Suprapubic skin (tissue), 4 donors: Measurements from ENCODE around the gene NPC2. TPM values are rescaled to one million over a fixed set of nuclear protein-coding genes. Genes with fewer than 3 reads are reported as not detected.

ENCODE experiments used
- DNase-seq, 2 donors: peaks; one replicate each; pipeline ENCODE4 v3.0.0-alpha.2; 2019; ENCODE audit warnings: low spot score in 2 of 2
- H3K27ac ChIP-seq: fragments of 200-600 bp; sonication (generic); one replicate; pipeline ENCODE4 v1.5.1; 2019
- H3K27me3 ChIP-seq: fragments of 200-600 bp; sonication (generic); one replicate; pipeline ENCODE4 v1.5.1; 2019
- H3K36me3 ChIP-seq: fragments of 200-600 bp; sonication (generic); one replicate; pipeline ENCODE4 v1.5.1; 2019
- H3K4me1 ChIP-seq: fragments of 200-600 bp; sonication (generic); one replicate; pipeline ENCODE4 v1.5.1; 2019
- H3K4me3 ChIP-seq: fragments of 200-600 bp; sonication (generic); one replicate; pipeline ENCODE4 v1.5.1; 2019; ENCODE audit warnings: mild to moderate bottlenecking
- H3K9me3 ChIP-seq: fragments of 200-600 bp; sonication (generic); one replicate; pipeline ENCODE4 v1.5.1; 2019
- EP300 ChIP-seq: sonication (generic); formaldehyde crosslinking; IDR thresholded peaks from one replicate; pipeline ENCODE4 v1.6.1; 2017; ENCODE audit warnings: antibody characterized with exemption
- POLR2A ChIP-seq, 2 donors: fragments of 450-650 bp; IDR thresholded peaks; one replicate each; pipeline ENCODE4 v1.6.1; 2017; ENCODE audit warnings: antibody characterized with exemption in 2 of 2, mild to moderate bottlenecking in 2 of 2, moderate library complexity in 2 of 2
- POLR2AphosphoS5 ChIP-seq, 3 donors: sonication (generic); formaldehyde crosslinking; IDR thresholded peaks; one replicate each; pipeline ENCODE4 v1.6.1; 2017; ENCODE audit warnings: antibody characterized with exemption in 3 of 3
- WGBS: methylation state at CpG from one replicate; pipeline ENCODE4 v1.1.5; 2018; 5-methylcytosine and 5-hydroxymethylcytosine counted together
- total RNA-seq, 4 donors: library from RNA; depleted of rRNA; stranded (reverse); fragments of >200 nt; gene quantifications; one replicate each; pipeline ENCODE4 v1.1.0, GENCODE V29; 2016
- TF ChIP-seq, protein P1 (sequence below), 2 donors: fragments of 200-600 bp in 1 of 2; fragments of 450-650 bp in 1 of 2; sonication (generic) in 1 of 2; IDR thresholded peaks; one replicate each; pipeline ENCODE4 v1.5.1; 2016 to 2019; ENCODE audit warnings: antibody characterized with exemption in 2 of 2, mild to moderate bottlenecking in 1 of 2, moderate library complexity in 1 of 2

Gene NPC2
- total RNA-seq, 4 donors from 2014 or later = 274 to 450 (median 338) TPM

- Histone ChIP-seq H3K4me3 (no peak overlapping the region), H3K27ac (no peak overlapping the region), H3K36me3 (peaks cover 40% of the 10 kb centered on the region), H3K9me3 (no peaks in the 10 kb centered on the region), H3K4me1 (peaks cover 22% of the 10 kb centered on the region), H3K27me3 (no peaks in the 10 kb centered on the region)
- no peak for DNase-seq
- TF ChIP-seq, protein P1, sequence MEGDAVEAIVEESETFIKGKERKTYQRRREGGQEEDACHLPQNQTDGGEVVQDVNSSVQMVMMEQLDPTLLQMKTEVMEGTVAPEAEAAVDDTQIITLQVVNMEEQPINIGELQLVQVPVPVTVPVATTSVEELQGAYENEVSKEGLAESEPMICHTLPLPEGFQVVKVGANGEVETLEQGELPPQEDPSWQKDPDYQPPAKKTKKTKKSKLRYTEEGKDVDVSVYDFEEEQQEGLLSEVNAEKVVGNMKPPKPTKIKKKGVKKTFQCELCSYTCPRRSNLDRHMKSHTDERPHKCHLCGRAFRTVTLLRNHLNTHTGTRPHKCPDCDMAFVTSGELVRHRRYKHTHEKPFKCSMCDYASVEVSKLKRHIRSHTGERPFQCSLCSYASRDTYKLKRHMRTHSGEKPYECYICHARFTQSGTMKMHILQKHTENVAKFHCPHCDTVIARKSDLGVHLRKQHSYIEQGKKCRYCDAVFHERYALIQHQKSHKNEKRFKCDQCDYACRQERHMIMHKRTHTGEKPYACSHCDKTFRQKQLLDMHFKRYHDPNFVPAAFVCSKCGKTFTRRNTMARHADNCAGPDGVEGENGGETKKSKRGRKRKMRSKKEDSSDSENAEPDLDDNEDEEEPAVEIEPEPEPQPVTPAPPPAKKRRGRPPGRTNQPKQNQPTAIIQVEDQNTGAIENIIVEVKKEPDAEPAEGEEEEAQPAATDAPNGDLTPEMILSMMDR (IDR thresholded peaks at IDR 0.05) = no peak
- TF ChIP-seq POLR2A (IDR thresholded peaks at IDR 0.05) (no peak), EP300 (no peak), POLR2AphosphoS5 (IDR thresholded peaks at IDR 0.05) (no peak)
- WGBS = 76% methylated on average over 8 of the region's 8 CpGs
Observed at GRCh38 chr14:74507085-74507484, 14.0 kb upstream of the NPC2 start.

DNA sequence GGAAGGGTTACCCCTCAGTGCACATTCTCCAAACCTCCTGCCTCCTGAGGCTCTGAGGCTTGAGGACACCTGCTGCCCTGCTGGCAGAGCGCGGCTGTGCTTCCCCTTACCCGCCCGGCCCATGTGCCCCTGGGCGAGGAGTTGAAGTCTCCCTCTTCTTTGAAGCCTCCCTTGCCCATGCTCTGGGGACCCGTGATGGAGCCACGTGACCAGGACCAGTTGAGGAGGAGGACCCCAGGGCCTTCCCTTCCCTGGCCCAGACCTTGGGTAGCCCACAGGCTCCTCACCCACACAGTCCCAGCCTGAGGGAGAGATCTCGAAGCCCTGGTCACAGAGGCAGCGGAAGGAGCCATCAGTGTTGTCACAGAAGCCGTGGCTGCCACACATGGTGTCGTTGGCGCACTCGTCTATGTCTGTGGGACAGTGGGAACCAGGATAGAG is 13.3 kb upstream of the NPC2 start:
- no peak for DNase-seq
- WGBS = 98% methylated on average over 8 of the region's 13 CpGs
- H3K4me3 ChIP-seq = no peak overlapping the region
- TF ChIP-seq POLR2AphosphoS5 (IDR thresholded peaks at IDR 0.05) = no peak
- TF ChIP-seq, protein P1 (IDR thresholded peaks at IDR 0.05) = no peak
- TF ChIP-seq EP300 = no peak
- TF ChIP-seq POLR2A (IDR thresholded peaks at IDR 0.05) = no peak
- H3K36me3 ChIP-seq = peaks cover 41% of the 10 kb centered on the region
- H3K9me3 ChIP-seq = no peaks in the 10 kb centered on the region
- H3K4me1 ChIP-seq = peaks cover 29% of the 10 kb centered on the region
- no peaks in the 10 kb centered on the region for H3K27me3 ChIP-seq
- H3K27ac ChIP-seq = no peak overlapping the region

GRCh38 chr14:74505831-74506230 is 12.7 kb upstream of the NPC2 start:
- H3K4me3 ChIP-seq = no peak overlapping the region
- H3K9me3 ChIP-seq = no peaks in the 10 kb centered on the region
- H3K4me1 ChIP-seq = peaks cover 30% of the 10 kb centered on the region
- H3K27me3 ChIP-seq = no peaks in the 10 kb centered on the region
- TF ChIP-seq POLR2A (IDR thresholded peaks at IDR 0.05) (no peak), POLR2AphosphoS5 (IDR thresholded peaks at IDR 0.05) (no peak), EP300 (no peak)
- TF ChIP-seq, protein P1 (IDR thresholded peaks at IDR 0.05) = no peak
- DNase-seq = no peak
- no peak overlapping the region for H3K27ac ChIP-seq
- H3K36me3 ChIP-seq = peaks cover 41% of the 10 kb centered on the region
- 86% methylated on average over 17 of the region's 17 CpGs for WGBS

GRCh38 chr14:74504874-74505720 is 12.0 kb upstream of the NPC2 start:
- DNase-seq = no peak
- WGBS = 86% methylated on average over 13 of the region's 20 CpGs
- Histone ChIP-seq H3K4me1 (peaks cover 26% of the 10 kb centered on the region), H3K27ac (no peak overlapping the region), H3K27me3 (no peaks in the 10 kb centered on the region), H3K9me3 (no peaks in the 10 kb centered on the region), H3K4me3 (no peak overlapping the region), H3K36me3 (peaks cover 45% of the 10 kb centered on the region)
- no peak for TF ChIP-seq EP300
- TF ChIP-seq, protein P1 (IDR thresholded peaks at IDR 0.05) = no peak
- TF ChIP-seq POLR2AphosphoS5 (IDR thresholded peaks at IDR 0.05) = no peak
- no peak for TF ChIP-seq POLR2A (IDR thresholded peaks at IDR 0.05)

DNA sequence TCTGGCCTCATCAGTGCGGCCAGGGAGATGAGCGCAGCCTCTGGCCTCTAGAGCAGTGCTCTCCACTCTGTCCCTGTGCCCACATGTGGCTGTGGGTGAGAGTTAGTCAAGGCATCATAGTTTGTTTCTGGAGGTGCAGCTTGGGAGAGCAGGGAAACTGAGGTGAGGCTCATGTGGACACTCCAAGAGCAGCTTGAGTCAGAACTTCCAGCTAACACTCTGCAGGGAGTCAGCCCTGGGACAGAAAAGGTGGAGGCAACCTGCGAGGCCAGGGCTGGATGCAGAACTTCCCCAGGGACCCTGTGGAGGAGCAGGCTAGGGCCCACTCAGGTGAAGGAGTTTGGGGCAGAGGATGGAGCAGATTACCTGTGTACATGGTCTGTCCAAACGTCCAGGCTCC is 11.3 kb upstream of the NPC2 start:
- peaks cover 26% of the 10 kb centered on the region for H3K4me1 ChIP-seq
- TF ChIP-seq POLR2A (IDR thresholded peaks at IDR 0.05) (no peak), EP300 (no peak), POLR2AphosphoS5 (IDR thresholded peaks at IDR 0.05) (no peak)
- TF ChIP-seq, protein P1 (IDR thresholded peaks at IDR 0.05) = no peak
- DNase-seq = no peak
- H3K9me3 ChIP-seq = no peaks in the 10 kb centered on the region
- no peak overlapping the region for H3K27ac ChIP-seq
- H3K36me3 ChIP-seq = peaks cover 40% of the 10 kb centered on the region
- H3K27me3 ChIP-seq = no peaks in the 10 kb centered on the region
- no peak overlapping the region for H3K4me3 ChIP-seq
- WGBS = 90% methylated on average over 3 of the region's 4 CpGs
